ENCODE measurements around the gene ESRRB. TPM values are rescaled to one million over a fixed set of nuclear protein-coding genes. Genes with fewer than 3 reads are reported as not detected.
"Not testable (repeated sequence)": the region's sequence is repeated elsewhere in the genome, so short reads cannot be mapped to it uniquely, and the experiment has no call there.

Gene ESRRB
- total RNA-seq, 1 donor: not detected

DNA sequence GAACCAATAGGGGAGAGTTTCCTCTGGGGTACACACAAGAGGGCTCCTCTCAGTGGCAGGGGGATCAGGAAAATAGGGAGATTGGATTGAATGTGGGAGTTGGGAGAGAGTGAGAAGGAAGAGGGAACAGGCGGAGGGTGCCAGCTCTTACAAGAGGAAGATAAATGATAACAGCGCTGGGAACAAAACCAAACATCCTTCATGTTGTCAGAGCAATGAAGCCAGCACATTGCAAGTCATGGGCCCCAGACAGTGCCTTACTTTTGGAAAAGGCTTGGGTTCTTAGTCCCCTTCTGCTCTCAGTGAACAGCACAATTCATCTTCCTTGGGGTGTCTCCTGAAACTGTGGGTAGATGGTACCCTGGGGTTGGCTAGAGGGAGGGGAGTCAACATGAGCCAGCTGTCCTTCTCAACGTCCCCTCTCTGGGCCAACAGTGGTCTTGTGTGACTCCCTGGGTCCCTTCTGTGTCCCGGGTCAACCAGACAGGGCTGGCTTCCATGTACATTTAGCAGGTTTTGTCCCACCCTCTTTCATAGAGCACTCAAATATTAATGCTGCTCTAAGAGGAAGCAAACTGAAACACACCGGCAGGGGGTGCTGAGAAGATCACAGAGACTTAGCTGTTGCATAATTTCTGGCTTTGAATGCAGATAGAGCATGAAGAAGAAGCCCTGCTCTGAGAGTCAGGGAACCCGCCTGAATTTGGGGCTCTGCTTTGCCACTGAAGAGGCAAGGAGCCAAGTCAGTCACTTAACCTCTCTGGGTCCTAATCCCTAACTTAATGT is 138.5 kb downstream of the ESRRB start:
- H3K4me3 ChIP-seq (ENCODE audit: low read depth, low read length): no peak overlapping the region
- TF ChIP-seq, protein P1, sequence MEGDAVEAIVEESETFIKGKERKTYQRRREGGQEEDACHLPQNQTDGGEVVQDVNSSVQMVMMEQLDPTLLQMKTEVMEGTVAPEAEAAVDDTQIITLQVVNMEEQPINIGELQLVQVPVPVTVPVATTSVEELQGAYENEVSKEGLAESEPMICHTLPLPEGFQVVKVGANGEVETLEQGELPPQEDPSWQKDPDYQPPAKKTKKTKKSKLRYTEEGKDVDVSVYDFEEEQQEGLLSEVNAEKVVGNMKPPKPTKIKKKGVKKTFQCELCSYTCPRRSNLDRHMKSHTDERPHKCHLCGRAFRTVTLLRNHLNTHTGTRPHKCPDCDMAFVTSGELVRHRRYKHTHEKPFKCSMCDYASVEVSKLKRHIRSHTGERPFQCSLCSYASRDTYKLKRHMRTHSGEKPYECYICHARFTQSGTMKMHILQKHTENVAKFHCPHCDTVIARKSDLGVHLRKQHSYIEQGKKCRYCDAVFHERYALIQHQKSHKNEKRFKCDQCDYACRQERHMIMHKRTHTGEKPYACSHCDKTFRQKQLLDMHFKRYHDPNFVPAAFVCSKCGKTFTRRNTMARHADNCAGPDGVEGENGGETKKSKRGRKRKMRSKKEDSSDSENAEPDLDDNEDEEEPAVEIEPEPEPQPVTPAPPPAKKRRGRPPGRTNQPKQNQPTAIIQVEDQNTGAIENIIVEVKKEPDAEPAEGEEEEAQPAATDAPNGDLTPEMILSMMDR (IDR thresholded peaks at IDR 0.05; ENCODE audit: insufficient read depth, low read length): no peak
- peak; percentile 5 for DNase-seq (ENCODE audit: low read depth)

DNA sequence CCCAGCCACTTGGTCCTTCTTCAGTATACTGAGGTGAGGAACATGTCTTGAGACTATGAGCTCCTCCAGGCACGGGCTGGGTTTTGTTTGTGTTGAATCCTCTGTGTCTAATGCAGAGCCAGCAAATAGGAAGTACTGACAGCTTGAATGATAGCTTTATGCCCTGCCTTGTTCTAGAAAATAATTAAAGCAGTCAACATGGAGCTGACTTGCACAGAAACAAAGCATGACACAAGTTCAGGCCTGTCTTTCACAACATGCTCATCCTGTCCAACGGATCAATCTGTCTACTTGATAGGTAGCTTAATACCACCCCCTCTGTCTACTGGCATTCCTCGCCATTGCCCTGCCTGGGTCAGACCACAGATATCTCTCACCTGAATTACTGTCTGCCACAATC is 140.9 kb downstream of the ESRRB start:
- H3K4me3 ChIP-seq (ENCODE audit: low read depth, low read length): no peak overlapping the region
- no peak for DNase-seq (ENCODE audit: low read depth)
- TF ChIP-seq, protein P1 (IDR thresholded peaks at IDR 0.05; ENCODE audit: insufficient read depth, low read length): no peak

DNA sequence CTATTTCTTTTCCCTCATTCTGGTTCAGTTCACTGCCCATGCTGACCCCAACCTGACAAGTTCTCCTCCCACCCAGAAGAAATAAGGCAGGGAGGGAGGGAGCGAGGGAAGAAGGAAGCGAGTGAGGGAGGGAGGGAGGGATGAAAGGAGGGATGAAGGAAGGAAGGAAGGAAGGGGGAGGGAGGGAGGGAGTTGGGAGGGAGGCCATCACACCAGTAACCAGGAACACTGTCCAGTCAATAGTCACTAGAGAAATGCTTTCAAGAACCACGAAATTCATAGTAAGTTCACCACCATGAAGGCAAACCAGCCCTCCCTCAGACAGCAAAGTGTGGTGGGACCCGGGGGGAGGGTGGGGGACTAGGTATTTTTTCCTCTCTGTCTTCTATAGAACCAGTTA is 142.4 kb downstream of the ESRRB start:
- TF ChIP-seq, protein P1 (IDR thresholded peaks at IDR 0.05; ENCODE audit: insufficient read depth, low read length): no peak
- no peak for DNase-seq (ENCODE audit: low read depth)
- no peak overlapping the region for H3K4me3 ChIP-seq (ENCODE audit: low read depth, low read length)

DNA sequence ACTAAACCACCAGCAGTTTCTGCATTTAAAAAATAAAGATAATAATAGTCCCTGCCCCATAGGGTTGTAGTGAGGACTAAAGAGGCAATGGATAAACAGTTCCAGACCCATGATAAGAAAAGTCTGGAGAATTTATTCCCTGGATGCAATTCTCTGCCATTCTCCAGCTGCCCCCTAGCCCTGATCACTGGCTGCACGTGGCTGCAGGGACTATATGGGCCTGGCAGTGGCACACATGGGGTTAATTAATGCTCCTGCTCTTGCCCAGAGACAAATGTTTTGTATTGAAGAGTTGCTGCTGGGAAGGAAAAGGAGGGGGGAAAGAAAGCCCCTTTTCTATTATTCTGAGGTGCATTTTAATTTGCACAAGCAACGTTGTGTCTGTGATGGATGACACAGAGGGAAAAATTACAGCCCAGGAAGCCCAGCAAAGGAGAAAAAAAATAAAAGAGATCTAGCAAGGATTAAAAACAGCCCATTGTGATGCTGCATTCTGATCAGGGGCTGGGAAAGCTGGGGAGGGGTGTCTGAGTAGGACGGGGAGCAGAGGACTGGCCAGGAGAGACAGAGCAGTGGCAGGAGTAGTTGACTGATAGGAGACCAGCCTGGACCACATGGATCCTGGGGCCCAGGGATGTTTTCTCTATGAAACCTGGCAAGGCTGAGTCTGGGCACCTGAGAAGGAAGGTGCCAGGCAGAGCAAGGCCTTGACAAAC is 149.3 kb downstream of the ESRRB start:
- DNase-seq (ENCODE audit: low read depth): no peak
- TF ChIP-seq, protein P1 (IDR thresholded peaks at IDR 0.05; ENCODE audit: insufficient read depth, low read length): no peak
- no peak overlapping the region for H3K4me3 ChIP-seq (ENCODE audit: low read depth, low read length)

DNA sequence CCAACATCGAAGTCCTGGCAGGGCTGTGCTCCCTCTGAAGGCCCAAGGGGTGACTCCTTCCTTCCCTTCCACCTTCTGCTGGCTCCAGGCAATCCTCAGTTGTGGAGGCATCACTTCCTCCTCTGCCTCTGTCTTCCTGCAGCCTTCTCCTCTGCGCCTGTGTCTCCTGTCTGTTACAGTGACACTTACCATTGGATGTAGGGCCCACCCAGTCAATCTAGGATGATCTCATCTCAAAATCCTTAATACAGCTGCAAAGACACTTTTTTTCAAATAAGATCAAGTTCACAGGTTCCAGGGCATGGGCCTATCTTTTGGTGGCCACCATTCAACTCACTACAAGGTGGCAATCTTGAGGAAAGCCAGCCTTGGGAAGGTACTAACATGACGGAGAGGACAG is 155.1 kb downstream of the ESRRB start:
- DNase-seq (ENCODE audit: low read depth): no peak
- TF ChIP-seq, protein P1 (IDR thresholded peaks at IDR 0.05; ENCODE audit: insufficient read depth, low read length): no peak
- H3K4me3 ChIP-seq (ENCODE audit: low read depth, low read length): no peak overlapping the region

DNA sequence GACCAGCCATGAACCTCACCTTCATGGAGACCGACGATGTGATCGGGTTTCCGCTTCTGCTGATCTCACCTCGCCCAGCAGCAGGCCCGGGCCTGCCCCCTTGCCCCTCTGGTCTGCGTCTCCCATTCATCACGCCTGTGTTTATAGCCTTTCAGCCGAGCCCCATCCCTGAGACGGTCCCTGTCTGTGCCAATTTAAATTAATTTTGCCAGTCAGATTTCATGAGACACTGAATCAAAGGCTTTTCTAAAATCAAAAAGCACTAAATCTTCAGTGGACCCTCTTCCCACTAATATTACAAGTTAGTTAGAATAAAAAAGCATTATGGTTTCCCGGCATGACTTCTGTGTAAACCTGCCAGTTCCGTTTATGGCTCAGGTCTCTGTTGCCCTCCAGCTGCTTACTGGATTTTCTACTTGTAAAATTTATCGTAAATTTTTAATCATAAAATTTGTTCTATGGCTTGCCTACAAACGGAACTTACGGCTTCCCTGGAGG is 155.9 kb downstream of the ESRRB start:
- no peak for DNase-seq (ENCODE audit: low read depth)
- TF ChIP-seq, protein P1 (IDR thresholded peaks at IDR 0.05; ENCODE audit: insufficient read depth, low read length): no peak
- no peak overlapping the region for H3K4me3 ChIP-seq (ENCODE audit: low read depth, low read length)

DNA sequence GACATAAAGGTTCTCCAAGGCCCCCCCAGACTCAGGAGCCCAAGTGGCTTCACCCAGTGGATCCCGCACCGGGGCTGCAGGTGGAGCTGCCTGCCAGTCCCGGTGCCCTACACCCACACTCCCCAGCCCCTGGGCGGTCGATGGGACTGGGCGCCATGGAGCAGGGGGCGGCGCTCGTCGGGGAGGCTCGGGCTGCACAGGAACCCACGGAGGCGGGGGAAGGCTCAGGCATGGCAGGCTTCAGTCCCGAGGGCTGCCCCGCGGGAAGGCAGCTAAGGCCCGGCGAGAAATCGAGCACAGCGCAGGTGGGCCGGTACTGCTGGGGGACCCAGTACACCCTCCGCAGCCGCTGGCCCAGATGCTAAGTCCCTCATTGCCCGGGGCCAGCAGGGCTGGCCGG is 160.7 kb downstream of the ESRRB start:
- H3K4me3 ChIP-seq (ENCODE audit: low read depth, low read length); DNase-seq (ENCODE audit: low read depth): not testable (repeated sequence)

Measured in fibroblast of the aortic adventitia (primary cell).